NT2/D1 (cell line): ENCODE data around the gene GABRB3.

Experiments used
- SUZ12 ChIP-seq: IDR thresholded peaks from 2 replicates; pipeline ENCODE4 v1.6.1; 2011; ENCODE audit not compliant: insufficient read length, insufficient read depth; ENCODE audit errors: extremely low read depth
- YY1 ChIP-seq: IDR thresholded peaks from 2 replicates; pipeline ENCODE4 v1.6.1; 2011; ENCODE audit not compliant: insufficient read length, insufficient read depth
- ZNF274 ChIP-seq: IDR thresholded peaks from 2 replicates; pipeline ENCODE4 v1.6.1; 2011; ENCODE audit warnings: mild to moderate bottlenecking, low read depth, low read length

DNA sequence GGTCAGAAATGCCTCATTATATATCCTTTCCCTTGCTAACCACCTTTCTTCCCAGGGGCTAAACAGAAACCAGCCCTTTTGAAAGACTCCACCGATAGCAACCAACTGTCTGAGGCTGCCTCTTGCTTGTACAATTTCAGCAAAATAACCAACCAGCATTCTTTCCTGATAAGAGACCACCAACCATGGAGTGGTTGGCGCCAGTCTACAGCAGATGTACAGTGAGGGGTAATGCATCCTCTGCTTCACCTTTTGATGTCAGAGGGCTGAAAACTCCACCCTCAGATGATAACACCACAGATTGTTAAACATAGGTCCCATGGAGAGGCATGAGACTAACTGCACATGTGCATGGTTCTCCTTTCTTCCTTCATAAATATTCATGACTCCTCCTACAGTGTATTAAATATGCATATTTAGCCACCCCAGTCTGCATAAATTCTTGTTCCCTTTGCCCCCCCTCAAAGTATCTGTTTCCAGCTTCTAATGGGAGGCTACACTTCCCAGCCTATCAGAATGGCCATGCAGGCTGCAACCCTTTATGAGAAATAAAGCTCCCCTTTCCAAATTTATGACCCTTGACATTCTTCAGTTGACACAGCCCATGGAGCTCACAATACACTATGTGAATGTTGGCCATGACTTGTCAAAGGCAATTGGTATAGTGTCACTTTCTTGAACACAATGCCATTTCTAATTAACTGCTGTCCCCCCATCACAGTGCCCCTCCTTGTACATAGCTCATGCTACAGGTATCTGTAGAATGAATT is 48.3 kb downstream of the GABRB3 start:
- TF ChIP-seq YY1 (no peak), ZNF274 (no peak), SUZ12 (no peak)
